Measurements from ENCODE around the gene ZNF124.
"Not testable (repeated sequence)": the region's sequence is repeated elsewhere in the genome, so short reads cannot be mapped to it uniquely, and the experiment has no call there.

The ZNF124 gene

DNA sequence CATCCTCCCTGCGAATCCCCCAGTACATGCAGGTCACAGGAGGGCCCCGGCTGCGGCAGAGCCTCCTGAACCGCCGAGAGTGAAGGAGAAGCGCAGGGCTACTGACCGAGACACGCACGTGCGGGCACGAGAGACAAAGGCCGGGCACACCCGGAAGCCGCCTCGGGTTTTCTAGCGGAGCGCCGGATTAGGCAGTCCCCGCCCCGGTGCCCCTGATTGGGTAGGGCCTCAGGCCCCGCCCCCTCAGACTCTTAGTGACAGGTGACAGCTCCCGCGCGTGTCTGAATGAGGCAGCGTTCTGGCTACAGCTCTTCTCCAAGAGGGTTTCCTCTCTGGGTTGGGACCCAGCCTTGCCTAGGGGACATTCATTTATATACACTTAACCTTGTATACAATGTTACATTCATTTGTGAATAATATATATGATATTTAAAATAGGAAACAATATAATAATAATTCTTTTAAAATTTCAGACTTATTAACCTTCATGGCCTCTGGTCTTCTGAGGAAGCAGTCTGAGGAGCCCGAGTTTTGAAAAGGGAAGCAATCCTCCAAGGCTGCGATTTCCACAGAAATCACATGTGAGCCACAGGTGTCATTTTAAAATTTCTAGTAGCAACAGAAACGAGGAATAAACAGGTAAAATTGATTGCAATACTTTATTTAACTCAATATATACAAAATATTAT lies at the start of gene ZNF124:
Gene ZNF124 (minus strand): TSS at position 146 of the 689 bp plus-strand sequence. CDS start 143 bp downstream, at position 3.
- not testable (repeated sequence) for DNase-seq

DNA sequence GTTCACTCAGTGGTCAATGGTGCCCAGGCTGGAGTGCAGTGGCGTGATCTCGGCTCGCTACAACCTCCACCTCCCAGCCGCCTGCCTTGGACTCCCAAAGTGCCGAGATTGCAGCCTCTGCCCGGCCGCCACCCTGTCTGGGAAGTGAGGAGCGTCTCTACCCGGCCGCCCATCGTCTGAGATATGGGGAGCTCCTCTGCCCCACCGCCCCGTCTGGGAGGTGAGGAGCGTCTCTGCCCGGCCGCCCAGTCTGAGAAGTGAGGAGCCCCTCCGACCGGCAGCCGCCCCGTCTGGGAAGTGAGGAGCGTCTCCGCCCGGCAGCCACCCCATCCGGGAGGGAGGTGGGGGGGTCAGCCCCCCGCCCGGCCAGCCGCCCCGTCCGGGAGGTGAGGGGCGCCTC lies 48.5 kb upstream of the ZNF124 start:
- not testable (repeated sequence) for DNase-seq

DNA sequence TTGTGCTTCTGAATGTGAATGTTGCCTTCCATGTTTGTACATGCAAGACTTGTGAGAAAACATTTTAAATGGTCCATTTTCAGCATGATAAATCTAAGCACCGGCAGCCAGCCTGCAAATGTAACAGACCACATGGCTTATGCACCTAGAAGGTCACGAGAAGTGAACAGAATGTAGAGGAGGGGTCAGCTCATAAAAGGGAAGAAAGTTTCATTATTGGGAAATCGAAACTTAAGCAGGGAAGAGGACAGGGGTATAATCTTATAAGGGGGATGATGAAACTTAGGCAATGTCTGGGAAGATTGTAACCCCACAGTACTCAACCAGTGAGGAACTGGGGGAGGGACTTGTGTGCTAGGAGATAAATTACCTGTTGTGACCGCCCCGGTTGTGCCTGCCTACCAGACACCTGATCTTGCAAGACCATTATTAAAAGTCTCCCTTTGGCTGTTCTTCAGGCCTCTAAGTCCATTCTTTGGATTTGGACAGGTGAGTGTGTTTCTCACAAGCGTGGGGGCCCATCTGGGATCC lies 46.4 kb upstream of the ZNF124 start:
- no peak for DNase-seq

DNA sequence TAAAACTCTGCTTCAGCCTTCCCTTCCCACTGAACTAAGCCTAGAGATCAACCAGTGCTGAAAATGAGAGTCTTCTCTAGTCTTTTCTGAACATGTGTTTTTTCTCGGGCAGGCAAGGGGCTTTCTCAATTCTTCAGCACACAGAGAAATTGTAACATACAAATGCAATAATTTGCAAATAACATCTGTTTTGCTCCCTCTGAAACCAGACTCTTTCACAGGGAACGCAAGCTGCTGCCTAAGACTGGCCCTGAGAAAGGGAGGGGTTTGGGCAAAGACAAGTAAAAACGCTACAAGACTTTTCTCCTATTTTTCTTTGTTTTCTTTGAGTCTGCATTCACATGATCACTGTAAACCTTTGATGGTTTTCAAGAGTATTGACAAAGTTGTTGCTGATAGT lies 44.4 kb upstream of the ZNF124 start:
- no peak for DNase-seq

DNA sequence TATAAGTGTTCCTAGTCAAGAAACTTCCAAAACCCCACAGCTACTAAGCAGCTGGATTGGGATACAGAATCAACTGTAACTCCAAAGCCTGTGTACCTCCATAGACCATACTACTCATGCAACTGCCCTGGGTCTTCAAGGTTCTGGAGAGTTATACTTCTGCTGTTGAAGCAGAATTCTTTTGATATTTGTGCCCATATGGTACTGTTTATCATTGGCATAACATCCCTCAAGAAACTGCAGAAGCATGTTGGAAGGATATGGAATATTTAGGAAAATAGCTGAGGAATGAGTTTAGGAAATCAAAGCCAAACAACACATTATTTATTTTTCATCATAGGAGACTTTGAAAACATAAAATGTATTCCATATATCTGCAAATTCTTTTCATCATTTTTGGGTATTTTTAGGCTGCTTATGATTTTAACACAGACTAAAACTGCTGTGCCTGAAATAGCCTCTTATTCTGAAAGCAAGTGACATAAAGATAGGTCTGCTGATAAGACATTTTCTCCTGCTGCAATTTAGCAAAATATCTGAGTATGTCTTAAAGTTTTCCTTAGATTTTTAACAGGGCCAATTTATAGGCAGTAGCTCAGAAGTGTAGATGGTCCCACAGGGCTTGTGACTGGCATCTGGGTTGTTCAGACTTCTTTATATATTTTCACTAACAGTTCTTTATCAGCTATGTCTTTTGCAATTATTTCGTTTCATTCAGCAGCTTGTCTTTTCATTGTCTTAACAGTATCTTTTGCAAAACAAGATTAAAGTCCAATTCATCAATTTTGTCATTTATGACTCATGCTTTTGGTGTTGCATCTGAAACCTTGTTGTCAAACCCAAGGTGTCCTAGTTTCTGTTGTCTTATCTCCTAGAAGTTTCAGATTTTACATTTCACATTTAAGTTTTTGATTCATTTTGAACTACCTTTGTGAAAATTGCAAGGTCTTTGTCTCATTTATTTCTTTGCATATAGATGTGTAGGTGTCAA lies 41.1 kb upstream of the ZNF124 start:
- no peak for DNase-seq

DNA sequence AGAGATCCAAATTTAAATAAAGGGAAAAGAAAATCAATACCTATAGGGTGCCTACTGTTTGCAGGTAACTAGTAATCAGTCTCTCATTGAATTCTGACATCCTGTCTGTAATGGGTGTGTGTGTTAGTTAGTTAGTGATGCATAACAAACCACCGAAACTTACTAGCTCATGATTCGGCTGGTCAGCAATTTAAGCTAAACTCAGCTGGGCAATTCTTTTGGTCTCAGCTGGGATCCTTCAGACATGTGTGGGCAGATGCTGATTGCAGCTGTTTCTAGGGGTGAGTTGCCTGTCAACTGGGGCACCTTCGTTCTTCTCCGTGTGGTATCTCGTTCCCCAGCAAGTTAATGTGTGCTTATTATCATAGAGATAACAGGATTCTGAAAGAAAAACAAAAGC lies 40.2 kb upstream of the ZNF124 start:
- no peak for DNase-seq

DNA sequence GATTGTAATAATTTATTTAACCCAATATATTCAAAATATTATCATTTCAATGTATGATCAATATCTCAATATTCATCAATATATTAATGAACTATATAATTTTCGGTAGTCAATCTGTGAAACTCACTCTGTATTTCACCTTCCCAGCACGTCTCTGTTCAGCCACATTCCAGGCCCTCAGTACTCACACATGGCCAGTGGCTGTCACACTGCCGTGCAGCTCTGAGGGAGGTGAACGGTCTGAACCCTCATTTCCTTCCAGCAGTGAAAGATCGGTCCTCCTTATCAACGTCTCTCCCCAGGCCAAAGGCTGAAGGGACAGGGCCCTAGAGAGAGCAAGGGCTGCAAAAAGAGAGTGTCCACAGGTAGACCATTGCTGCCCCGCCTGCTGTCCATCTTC lies 39.5 kb upstream of the ZNF124 start:
- no peak for DNase-seq

DNA sequence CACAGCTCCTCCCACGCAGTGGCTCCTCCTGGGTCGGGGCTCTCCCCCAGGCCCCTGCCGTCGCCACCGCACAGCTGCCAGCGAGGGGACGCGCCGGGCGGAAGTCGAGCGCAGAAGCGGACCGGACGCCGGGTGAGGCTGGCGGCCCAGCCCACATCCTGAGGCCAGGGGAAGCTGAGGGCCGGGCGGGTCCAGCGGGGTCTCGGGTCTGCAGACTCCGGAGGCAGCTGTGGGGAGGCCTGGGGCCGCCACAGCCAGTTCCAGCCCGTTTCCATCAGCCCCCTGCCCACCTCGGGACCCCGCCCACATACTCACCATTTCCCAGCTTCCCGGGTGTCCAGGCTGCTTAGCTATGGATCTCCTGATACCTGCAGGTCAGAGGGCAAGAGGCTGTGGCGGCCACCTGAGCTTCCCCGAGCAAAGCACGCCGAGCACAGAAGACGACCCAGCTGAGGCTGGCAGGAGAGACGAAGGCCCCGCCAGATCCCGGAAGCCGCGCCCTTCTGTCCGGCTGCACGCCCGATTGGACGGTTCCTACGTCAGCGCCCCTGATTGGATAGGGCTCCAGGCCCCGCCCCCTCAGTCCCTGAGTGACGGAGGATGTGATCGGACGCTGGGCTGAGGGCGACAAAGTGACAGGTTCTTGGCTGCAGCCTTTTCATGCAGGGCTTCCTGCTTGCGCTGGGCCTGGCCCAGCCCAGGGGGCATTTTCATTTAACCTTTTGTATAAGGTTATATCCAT lies 38.7 kb upstream of the ZNF124 start:
- DNase-seq: peak; percentile 93

DNA sequence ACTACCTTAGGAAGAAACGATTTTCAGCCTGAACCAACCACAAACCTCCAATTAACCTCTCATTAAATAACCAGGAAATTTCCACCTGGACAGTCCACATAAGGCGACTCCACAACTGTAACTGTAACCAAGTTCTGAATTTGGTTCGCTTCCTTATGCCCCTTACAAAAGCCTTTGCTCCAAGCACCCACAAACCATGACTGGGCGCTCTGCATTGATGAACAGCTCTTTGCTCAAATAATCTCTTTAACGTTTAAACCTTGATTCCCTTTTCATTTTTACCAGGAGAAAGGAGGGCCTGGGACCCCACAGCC lies 38.2 kb upstream of the ZNF124 start:
- DNase-seq: no peak

DNA sequence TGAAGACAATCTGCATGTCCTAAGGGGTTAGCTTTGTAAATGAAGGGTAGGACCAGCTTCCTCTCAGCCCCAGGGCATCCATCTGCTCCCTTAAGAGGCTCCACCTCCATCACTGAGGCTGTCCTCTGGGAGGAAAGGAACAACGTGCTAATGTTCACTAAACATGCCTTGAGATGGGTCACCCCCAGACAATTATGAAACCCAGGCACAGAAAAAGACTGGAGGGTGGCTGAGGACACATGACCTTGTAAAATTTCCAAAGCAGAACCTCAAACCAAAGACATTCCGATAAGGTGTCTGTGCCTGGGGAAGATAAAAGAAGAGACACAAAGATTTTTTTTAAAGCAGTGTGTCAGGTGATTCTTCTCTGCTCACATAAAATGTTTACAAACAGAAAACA lies 37.6 kb upstream of the ZNF124 start:
- DNase-seq: no peak

DNA sequence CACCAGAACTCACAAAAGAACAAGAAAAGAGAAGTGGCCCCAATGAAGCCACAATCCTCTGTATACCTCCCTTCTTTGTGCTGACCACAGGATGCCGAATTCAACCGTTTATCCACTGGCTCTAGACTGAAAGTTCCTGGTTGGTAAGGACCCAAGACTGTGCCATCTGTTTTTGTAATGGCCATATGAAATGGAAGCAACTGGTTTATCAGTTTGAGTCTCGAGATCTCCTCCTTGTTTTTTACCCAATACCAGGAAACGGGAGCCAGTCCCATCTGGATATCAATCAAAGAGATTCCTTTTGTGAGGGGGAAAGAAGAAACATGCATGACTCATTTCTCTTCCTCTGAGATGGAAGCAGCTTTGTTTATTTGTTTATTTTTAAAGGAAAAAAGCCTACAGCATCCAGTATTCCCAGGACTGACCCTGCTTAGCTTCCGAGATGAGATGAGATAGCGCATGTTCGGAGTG lies 32.4 kb upstream of the ZNF124 start:
- no peak for DNase-seq

DNA sequence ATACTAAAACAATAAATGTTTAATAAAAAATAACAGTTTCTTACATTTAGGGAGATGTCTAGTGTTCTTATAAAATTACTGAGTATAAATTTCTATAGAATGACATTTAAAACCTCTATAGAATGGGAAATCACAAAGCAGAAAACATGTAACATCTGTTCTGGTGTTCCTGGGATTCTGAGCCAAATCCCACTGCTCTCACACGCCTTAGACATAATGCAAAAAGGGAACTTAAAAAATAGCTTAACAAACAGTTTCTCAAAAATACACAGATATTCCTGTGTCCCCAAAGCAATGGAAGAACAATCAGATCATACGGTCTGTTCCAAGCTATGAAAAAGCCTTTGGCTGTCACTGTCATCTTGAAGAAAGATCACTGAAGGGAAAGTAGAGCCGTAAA lies 27.0 kb upstream of the ZNF124 start:
- no peak for DNase-seq

DNA sequence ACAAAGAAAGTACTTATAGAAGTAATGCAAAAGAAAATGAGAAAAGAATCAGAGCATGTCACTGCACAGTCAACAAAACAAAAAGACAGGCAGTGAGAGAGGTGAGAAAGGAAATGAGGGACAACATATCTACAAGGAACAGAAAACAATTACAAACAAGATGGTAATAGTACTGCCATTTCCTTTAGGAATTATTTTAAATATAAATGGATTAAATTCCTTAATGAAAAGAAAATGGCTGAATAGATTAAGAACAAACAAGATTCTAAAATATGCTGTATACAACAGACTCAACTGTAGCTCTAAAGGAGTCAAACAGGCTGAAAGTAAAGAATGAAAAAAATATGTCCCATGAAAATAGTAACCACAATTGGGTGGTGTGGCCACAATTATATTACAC lies 22.1 kb upstream of the ZNF124 start:
- no peak for DNase-seq

DNA sequence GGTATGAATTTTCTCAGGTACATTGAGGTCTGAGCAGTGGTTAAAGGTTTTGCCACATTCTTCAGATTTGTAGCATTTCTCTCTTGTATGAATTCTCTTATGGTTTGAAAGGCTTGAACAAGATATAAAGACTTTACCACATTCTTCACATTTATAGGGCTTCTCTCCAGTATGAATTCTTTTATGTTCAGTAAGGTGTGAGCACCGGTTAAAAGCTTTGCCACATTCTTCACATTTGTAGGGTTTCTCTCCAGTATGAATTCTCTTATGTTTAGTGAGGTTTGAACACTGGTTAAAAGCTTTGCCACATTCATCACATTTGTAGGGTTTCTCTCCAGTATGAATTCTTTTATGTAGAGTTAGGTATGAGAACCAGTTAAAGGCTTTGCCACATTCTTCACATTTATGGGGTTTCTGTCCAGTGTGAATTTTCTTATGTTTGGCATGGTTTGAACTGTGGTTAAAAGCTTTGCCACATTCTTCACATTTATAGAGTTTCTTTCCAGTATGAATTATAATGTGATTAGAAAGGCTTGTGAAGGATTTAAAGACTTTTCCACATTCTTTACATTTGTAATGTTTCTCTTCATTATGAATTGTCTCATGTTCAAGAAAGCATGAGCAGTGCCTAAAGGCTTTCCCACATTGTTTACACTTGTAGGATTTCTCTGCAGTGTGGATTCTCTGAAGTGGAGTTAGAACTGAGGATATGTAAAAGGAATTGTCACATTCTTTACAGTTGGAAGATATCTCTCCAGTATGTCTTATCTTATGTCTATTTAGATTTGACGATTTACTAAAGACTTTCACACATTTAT lies 18.4 kb upstream of the ZNF124 start:
- no peak for DNase-seq

DNA sequence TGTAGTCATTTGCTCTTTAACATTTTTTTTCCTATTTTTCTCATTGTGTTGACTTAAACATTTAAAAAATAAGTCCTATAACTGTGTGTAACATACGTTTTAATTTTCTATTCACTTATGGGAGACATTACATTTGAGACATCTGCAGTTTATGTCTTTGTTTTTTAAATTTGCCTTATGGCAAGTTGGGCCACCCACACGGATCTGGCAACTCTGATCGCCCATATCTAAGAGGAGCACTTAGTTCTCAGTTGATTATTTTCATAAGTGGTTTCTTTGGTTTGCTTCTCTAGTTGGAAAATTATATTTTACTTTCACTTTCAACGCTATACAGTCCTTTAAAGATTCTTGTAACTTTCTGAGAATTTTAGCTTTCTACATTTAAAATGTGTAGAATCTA lies 13.8 kb upstream of the ZNF124 start:
- DNase-seq: no peak

DNA sequence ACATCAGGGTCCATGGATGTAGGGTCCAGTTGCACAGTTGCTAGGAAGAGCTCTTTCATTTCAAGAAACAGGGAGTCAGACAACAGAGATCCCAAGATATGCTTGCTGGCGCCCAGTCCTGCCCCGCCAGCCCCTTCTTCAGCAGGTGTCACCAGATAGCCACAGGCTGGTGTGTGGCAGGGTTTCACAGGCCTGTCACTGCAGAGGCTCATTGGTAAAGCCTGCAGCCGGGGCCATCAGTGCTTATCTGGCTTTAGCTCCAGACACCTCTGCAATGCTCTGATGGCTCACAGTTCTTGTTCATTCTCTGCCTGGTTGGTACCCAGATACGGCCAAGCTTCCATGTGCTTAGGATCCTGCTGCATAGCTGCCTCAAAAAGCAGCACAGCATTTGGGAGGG lies 12.4 kb upstream of the ZNF124 start:
- no peak for DNase-seq

DNA sequence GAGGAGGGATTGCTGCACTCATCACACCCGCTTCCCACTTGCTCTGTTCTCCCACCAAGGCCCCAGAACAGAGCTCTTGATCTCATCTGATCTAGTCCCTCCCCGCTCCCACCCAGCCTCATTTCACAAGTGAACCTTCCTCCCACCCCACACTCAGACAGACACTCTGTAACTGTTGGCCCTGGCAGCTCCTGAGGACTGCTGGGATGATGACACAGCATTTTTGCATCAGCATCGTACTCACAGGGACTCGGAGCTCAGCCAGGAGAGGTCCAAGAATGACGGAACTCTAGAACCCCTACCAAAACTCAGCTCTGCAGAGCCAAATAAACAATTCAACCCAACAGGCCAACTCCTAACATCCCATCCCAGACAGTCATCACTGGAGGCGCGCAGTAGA lies 11.2 kb upstream of the ZNF124 start:
- no peak for DNase-seq

DNA sequence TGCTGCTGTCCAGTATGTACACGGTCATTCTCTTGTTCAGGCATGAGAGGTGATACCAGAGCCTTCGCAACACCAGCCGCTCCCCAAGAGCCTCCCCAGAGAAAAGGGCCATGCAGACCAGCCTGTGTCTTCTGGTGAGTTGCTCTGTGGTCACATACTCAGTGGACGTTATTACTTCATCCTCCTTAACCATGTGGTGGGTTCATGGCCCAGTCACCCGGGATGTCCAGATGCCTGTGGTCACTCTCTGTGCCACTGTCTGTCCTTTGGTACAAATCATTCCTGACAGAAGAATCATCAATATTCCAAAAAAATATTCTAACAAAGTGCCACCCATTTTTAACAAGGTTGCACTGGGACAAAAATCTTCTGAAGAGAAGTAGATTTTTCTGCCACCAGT lies 8.8 kb upstream of the ZNF124 start:
- DNase-seq: no peak

DNA sequence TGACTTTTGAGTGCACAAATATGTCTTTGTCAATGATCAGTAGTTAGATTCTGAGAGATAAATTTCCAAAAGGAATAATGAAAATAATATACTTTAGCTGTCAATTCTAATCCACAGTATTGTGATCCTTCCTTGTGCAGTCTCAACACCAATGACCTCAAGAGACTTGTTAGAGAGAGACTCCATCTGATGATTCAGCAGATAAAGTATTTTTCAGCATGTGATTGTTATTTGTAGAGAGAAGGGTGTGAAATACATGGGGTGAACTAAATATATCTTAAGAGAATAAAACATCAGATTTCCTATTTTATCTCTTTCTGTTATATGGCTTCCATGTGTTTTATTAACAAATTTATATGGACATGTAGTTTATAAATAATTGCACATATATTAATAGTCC lies 5.9 kb upstream of the ZNF124 start:
- no peak for DNase-seq

DNA sequence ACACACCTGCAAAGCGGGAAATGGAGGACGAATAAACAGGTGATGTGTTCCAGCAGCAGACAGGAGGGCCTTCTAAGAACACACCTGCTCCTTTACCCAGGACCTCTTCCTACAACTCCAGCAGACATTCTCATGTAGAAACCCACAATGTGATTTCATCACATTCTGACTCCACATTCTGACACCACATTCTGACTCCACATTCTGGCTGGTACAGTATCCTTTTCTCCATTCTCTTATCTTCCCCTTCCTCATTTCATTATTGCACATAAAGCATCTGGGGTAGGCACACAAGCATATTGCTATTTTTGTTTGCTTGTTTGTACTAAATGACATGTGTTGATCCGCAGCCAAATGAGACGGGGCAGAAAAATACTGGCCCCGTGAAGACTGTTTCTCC lies 3.6 kb upstream of the ZNF124 start:
- DNase-seq: no peak

DNA sequence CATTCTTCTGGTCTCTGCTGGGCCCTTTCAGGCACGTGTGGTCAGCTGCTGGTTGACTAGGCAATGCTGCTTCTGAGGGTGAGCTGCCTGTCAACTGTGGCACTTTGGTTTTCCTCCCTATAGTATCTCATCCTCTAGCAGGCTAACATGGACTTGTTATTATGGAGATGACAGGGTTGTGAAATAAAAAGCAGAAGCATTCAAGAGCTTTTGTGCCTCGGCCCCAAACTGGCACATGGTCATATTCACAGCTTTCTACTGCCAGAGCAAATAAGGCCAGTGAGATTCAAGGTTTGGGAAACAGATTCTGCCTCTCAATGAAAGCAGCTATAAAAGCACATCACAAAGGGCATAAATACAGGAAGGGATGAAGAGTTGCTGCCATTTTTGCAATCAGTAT lies 1.6 kb upstream of the ZNF124 start:
- DNase-seq: no peak

DNA sequence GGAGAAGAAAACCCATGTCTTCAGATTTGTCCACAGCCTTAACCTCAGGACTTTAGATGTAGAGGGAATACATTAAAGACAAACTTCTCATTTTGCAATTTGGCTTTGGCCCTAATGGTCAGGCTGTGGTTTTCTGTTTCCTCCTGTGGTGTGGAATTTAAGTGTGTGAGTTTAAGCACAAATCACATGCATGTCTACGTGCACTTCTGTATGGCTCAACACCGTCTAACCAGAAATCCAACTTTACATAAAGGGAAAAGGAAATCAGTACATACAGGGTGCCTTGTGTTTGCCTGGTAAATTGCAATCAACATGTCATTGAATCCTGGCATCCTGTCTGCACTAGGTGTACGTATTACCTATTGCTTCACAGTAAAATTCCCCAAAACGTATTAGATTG lies 1.2 kb upstream of the ZNF124 start:
- no peak for DNase-seq

Measured in activated CD4-positive, alpha-beta T cell treated with anti-CD3 and anti-CD28 coated beads, Interleukin-2, amount 50 U/mL, for 1 hour (primary cell).